H54 (cell line): ENCODE data around the gene PRDM11.

Source experiments
- DNase-seq: peaks from one replicate; pipeline ENCODE4 v3.0.0; 2011; ENCODE audit warnings: low spot score, mixed read lengths; ENCODE audit not compliant: insufficient read length
- FAIRE-seq: peaks from 3 replicates; lab custom pipeline; 2011; peaks lifted over from hg19 to GRCh38; lab: Jason Lieb, UNC
- POLR2A ChIP-seq: IDR thresholded peaks from 2 replicates; pipeline ENCODE4 v1.6.1; 2011; ENCODE audit warnings: low read depth, mild to moderate bottlenecking, low read length

Gene PRDM11

GRCh38 chr11:45146072-45147016 lies at the start of gene PRDM11:
Gene PRDM11 (plus strand): TSS chr11:45146639. CDS start chr11:45181767, 35,128 bp downstream.
- FAIRE-seq = no peak
- peak; percentile 95 for DNase-seq
- peak; percentile 58 for TF ChIP-seq POLR2A

GRCh38 chr11:45097721-45098493 lies 48.5 kb upstream of the PRDM11 start:
- FAIRE-seq (no peak), DNase-seq (no peak)
- no peak for TF ChIP-seq POLR2A

DNA sequence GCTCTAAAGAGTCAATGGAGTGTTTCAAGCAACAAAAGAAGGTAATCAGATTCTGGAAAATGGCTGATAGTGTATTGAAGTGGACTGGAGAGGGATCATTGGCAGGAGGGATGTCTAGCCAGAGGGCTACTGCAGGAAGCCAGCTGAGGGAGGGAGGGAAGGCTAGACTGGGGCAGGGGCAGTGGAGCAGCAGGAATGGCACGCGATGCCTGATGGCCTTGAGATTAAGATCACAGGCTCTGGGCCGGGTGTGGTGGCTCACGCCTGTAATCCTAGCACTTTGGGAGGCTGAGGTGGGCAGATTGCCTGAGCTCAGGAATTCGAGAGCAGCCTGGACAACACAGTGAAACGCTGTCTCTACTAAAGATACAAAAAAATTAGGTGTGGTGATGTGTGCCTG lies 47.5 kb upstream of the PRDM11 start:
- no peak for FAIRE-seq
- no peak for TF ChIP-seq POLR2A

GRCh38 chr11:45100339-45100738 lies 46.1 kb upstream of the PRDM11 start:
- FAIRE-seq (no peak), DNase-seq (no peak)
- no peak for TF ChIP-seq POLR2A

More for the DNA sequence above, 47.5 kb upstream of the PRDM11 start:
- DNase-seq = no peak

GRCh38 chr11:45102361-45102809 lies 44.1 kb upstream of the PRDM11 start:
- DNase-seq (no peak), FAIRE-seq (no peak)
- TF ChIP-seq POLR2A = no peak

DNA sequence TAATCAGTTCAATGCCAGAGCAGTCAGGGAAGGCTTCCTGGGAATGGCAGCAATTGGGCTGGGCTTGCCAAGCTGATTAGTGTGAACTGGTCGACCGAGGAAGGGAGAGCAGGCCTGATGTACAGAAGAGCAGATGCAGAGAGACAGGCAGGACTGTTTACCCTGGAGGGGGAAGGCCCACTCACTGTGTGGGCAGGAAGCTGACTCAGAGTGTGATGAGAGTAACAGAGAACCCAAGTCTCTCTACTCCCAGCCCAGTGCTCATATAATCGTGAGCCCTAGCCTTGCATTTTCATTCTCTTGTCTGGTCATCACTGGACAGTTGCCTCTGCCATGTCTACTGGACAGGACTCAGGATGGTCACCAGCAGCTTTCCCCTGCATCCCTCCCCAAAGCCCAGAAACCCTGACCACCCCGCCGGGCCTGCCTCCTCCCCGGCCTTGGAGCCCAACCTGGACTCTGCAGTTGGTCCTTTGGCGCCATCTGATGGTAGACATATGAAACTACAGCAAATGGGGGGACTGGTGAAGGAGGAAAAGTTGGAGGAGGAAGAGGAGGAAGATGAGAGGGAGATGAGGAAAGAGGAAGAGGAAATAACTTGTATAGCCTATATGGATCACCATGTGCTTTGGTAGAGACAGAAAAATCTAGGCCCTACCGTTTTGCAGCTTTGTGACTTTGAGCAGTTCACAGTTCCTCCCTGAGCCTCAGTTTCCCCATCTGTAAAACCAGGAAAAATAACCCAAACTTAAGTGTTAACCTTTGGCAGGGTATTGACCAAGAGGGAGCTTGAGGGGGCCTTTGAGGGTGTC lies 43.4 kb upstream of the PRDM11 start:
- TF ChIP-seq POLR2A = no peak
- FAIRE-seq = no peak
- DNase-seq = peak; percentile 78

DNA sequence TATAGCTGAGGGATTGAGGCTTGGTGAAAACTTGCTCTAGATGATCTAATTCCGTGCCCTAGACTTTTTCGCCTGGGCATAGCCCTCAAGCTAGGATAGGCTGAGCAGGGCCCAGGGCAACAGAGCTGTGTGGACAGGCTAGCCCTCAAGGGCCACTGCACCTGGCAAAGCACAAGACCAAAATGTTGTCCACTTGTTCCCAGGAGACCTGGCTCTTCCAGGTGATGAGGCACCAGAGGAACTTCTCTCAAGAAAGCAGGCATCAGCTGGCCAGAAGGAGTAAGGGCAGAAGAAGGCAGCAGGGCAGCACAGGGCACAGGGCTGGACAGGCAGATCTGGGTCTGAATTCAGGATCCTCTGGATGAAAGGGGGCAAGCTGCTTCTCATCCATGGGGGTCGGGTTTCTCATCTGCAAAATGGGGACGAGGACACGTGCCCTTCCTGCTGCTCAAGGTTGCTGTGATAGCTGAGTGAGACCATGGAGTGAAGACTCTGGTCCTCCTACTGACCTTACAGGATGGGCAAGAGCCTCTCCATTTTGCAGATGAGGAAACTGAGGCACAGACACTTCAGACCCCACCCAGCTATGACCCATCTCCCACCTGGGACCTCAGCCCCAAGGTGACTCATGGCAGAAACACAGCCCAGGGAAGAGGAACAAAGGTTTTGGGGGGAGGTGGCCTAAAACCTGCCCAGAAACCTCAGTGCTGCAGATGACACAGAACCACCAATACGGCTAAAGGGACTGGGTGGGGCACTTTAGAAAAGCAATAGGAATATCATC lies 42.2 kb upstream of the PRDM11 start:
- DNase-seq (no peak), FAIRE-seq (no peak)
- no peak for TF ChIP-seq POLR2A

GRCh38 chr11:45104790-45105084 lies 41.7 kb upstream of the PRDM11 start:
- no peak for TF ChIP-seq POLR2A
- DNase-seq (no peak), FAIRE-seq (no peak)

GRCh38 chr11:45105233-45105983 lies 41.0 kb upstream of the PRDM11 start:
- no peak for FAIRE-seq
- DNase-seq = peak; percentile 67
- no peak for TF ChIP-seq POLR2A

GRCh38 chr11:45105984-45106375 lies 40.5 kb upstream of the PRDM11 start:
- DNase-seq = no peak
- no peak for FAIRE-seq
- TF ChIP-seq POLR2A = no peak

DNA sequence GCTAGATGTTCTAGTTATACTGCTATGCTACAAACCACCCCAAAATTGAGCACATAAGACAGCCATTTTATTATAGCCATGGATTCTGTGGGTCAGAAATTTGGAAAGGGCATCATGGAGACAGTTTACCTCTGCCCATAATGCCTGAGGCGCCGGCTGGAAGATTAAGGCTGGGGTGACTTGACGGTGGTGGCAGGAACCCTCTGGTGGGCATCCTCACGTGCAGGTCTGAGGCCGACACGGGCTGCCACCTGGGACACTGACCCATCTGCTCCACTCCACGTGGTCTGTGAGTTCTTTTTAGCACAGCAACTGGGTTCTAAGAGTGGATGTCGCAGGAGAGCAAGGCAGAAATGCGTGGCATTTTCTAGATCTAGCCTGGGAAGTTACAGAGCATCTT lies 40.0 kb upstream of the PRDM11 start:
- no peak for FAIRE-seq
- TF ChIP-seq POLR2A = no peak
- no peak for DNase-seq

DNA sequence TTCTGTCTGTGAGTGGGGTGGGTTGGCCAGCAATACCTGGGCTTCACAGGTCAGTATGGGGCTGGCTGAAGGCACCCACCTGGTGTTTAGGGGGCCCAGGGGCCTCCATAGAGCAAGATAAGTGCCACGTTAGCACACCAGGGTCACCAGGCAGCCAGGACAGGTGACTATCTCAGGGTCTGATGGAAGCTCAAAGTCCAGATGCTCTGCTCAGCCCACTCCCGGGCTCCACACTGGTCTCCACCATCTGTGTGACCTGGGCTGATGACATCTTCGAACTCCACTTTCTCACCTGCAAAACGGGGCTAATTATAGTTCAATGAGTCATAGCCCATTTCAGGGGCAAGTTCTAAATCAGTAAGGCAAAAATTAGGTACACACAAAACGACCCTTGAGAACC lies 39.4 kb upstream of the PRDM11 start:
- no peak for DNase-seq
- TF ChIP-seq POLR2A = no peak
- no peak for FAIRE-seq
